HG03457 (cell line): ENCODE data around the gene LPP.

Experiments used
- ATAC-seq: cut with Tn5 transposase; IDR thresholded peaks from one replicate; pipeline ENCODE4 v1.9.1; 2021; ENCODE audit warnings: moderate number of reproducible peaks; ENCODE audit not compliant: unreplicated experiment

LPP gene

DNA sequence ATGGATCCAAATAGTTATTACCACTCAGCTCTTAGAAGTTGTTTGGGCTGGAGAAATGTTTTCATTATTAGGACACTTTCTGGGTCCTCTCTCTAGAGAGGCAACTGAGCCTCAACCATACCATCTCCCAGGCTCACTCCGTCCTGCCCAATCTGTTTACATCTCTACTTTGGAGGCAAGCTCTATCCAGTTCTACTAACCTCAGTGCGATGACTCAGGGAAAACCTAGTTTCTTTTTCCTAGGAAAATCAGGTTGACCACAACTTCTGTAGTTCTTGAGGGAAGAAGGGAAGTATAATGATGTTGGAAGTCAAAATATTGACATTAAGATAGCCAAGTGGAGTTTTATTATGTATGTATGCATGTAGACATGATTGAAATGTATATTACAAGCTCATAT lies 40.4 kb downstream of the LPP start:
- no peak for ATAC-seq

DNA sequence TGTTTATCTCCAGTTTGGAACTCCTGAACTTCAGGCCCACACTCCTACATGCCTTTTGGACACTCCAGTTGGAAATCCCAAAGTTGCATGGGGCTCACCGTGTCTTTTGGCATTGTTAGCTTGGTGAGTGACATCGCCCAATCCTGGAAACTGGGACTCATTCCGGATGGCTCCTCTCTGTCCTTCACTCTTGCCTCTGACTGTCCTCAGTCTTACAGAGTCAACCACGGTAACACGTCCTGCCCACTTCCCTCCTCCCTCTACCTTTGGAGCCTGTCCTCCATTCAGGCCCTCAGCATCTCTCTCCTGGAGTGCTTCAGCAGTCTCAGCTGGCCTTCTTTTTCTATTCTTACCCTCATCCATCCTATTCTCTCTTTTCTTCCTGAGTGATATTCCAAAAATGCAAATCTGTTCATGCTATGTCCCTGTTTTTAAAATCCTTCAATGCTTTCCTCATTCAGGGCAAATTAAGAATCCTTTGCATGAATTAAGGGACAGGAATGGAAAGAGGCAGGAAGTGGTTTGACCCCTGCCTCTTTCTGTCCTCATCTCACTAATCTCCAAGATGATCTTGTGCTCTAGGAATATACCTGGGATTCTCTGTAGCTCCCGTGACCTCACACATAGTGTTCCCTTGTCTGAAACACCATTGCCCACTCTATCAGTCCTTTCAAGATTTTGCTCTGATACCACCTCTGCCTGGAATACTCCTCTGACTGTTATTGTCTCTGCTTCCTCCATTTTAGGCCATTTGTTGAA lies 42.5 kb downstream of the LPP start:
- ATAC-seq: no peak

GRCh38 chr3:188197388-188197847 lies 43.5 kb downstream of the LPP start:
- ATAC-seq: no peak

DNA sequence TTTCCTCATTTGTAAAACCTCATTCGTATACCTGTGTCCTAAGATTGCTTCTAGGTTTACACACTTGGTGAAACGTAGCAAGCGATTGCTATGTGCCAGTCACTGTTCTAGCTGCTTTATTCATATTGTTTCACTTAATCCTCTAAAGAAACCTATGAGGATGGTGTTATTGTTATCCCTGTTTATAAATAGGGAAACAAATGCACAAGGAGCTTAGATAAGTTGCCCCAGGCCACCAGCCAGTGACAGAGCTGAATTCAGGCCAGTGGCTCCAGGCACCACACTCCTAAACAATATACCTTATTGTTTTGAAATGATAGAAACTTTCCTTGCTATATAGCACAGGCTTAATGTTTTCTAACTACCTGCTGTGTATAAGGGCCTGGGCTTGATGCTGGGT lies 44.0 kb downstream of the LPP start:
- no peak for ATAC-seq

DNA sequence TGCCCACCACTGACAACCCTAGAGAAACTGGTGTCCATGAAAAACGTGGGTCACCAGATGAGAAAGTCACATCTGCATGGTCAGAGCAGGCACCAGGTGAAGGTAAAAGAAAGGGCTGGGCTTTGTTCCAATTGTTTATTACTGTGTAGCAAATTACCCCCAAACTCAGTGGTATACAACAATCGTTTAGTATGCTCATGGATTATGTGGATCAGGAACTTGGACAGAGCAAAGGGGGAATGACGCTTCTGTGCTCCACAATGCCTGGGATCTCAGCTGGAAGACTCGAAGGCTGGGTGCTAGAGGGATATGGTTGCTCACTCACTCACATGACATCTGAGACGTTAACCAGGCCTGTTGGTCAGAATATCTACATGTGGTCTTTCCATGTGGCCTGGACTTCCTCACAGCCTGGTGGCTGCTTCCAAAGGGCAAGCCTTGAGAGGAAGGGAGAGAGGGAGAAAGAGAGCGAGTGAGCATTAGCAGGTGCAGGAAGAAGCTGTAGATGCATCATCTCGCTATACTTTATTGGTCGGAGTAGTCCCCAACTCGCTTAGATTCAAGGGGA lies 44.9 kb downstream of the LPP start:
- ATAC-seq: no peak

GRCh38 chr3:188199386-188199785 lies 45.4 kb downstream of the LPP start:
- no peak for ATAC-seq

- ATAC-seq: no peak
Observed at GRCh38 chr3:188200481-188200880, 46.5 kb downstream of the LPP start.

DNA sequence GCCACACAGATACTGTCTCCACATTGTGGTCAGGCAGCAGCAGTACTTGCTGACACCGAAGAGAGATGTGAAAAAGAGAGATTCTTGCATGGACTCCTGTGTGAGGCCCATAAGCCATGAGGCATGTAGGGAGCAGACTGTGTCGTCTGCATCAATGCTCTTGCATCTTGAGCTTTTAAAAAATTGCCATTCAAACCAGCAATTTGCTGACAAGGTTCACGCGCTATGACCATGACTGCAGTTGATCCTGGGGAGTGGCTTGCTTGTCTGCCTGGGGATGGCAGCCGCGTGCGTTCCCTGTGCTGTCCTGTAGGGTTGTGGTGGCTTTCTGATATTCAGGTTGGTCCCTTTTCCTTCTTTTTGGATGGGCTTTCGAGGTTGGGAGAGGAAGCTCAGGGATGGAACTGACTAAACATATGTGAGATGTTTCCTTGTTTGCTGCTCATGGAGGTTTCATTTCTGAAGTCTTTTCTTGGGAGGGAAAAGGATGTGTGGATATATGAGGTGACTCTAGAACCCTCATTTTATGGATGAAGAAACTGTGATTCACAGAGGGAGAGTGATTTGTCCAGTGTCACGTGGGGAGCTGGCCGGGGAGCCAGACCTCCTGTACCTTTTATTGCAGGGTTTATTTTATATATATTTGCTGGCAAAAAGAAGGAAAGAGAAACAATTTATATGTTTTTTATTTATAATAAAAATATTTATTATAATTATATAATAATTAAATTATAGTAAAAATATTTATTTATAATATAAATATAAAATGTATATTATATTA lies 48.6 kb downstream of the LPP start:
- no peak for ATAC-seq

- no peak for ATAC-seq
Observed at GRCh38 chr3:188204526-188204925, 50.6 kb downstream of the LPP start.

- ATAC-seq: no peak
Observed at GRCh38 chr3:188205992-188206416, 52.0 kb downstream of the LPP start.

GRCh38 chr3:188206787-188207186 lies 52.8 kb downstream of the LPP start:
- ATAC-seq: no peak

GRCh38 chr3:188207941-188208515 lies 54.1 kb downstream of the LPP start:
- ATAC-seq: no peak

DNA sequence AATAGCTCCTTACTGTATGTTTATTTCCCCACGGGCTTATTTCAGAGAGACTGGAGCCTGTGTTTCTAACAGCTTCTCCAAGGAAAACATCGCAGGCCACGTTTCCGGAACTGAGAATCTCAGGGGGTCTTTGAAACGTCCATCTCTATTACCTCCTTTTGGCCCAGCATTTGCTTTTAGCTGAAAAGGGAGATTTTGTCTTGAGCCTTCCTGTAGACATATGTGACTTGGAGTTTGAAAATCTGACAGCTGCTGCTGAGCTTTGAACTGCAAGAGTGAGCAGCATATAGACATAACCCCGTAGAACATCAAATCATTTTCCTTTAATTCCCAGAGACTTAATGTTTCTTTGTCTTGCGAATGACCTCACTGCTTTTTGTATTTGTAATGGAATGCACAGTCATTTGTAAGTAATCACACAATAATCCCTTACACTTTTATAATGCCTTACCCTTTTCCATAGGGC lies 54.6 kb downstream of the LPP start:
- ATAC-seq: no peak

- ATAC-seq: no peak
Observed at GRCh38 chr3:188209034-188209433, 55.1 kb downstream of the LPP start.

DNA sequence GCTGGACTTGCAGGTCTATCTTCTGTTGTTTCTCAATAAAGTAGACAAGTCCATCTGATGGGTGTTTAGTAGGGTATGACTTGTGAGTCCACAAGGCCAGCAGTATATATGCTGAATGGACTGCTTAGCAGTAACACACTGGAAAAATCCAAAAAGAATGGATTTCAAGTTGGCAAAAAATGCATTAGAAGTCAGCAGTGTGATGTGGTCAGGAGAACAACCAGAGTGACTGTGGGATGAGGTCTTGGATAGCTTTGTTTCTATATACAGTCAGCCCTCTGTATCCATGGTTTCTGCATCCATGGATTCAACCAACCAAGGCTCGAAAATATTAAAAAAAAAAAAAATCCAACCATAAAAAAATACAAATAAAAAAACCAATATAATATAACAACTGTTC lies 55.8 kb downstream of the LPP start:
- ATAC-seq: no peak

- ATAC-seq: no peak
Observed at GRCh38 chr3:188211476-188211875, 57.5 kb downstream of the LPP start.

GRCh38 chr3:188212308-188212969 lies 58.5 kb downstream of the LPP start:
- no peak for ATAC-seq

DNA sequence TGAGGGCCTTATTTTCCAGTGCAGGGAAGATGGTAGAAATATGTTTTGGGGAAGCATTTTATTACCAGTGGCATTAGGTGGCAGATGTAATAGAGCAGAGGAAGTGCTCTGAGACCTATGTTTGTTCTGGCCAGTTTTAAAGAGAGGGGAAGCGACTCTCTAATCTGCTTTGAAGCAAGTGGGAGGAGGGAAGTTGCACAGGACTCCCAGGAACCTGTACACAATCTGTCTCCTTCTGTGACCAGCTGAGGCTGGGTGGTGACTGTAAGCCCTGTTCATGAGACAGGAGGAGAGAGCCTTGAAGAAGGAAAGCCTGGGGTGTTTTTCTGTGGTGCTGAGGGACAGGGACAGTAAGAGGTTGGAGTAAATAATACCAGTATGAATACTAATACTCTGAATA lies 60.5 kb downstream of the LPP start:
- ATAC-seq: no peak

- ATAC-seq: no peak
Observed at GRCh38 chr3:188215129-188215528, 61.2 kb downstream of the LPP start.

DNA sequence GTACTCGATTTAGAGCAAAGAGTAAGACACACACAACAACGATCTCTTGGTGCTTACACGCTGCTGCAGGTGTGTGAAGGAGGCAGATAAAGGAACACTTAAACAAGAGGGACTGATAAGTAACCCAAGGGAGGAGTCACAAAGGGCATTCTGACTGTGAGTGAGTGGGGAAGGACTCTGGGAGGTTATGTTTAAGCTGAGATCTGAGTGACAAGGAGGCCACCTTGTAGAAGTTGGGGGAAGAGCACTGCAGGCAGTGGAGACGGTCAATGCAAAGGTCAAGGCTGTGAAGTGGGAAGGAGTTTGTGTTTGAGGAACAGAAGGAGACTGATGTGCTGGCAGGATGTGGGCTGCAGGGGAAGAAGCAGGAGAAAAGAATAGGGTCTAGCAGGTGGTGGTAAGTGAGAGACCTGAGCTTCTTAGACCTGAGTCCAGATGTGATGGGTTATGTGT lies 63.1 kb downstream of the LPP start:
- no peak for ATAC-seq

- no peak for ATAC-seq
Observed at GRCh38 chr3:188217726-188218125, 63.8 kb downstream of the LPP start.
